HepG2 (cell line): Measurements from ENCODE around the gene PRR35. TPM values are rescaled to one million over a fixed set of nuclear protein-coding genes. Genes with fewer than 3 reads are reported as not detected.

Experiments used
- BCL6 ChIP-seq: IDR thresholded peaks from 2 replicates; pipeline ENCODE4 v1.6.1; 2016; ENCODE audit warnings: missing genetic modification reagents, missing compliant biosample characterization
- GABPB1 ChIP-seq: IDR thresholded peaks from 2 replicates; pipeline ENCODE4 v1.6.1; 2016; ENCODE audit warnings: mild to moderate bottlenecking, missing genetic modification reagents, moderate library complexity, missing compliant biosample characterization
- KLF9 ChIP-seq: IDR thresholded peaks from 2 replicates; pipeline ENCODE4 v1.6.1; 2016; ENCODE audit warnings: low read depth
- MEIS1 ChIP-seq: sonication (generic); formaldehyde crosslinking; IDR thresholded peaks from 2 replicates; pipeline ENCODE4 v1.9.0; 2021; ENCODE audit warnings: mild to moderate bottlenecking, missing genetic modification reagents, moderate library complexity, borderline replicate concordance
- ZNF138 ChIP-seq: sonication (generic); formaldehyde crosslinking; IDR thresholded peaks from 2 replicates; pipeline ENCODE4 v1.5.0; 2020; ENCODE audit warnings: mild to moderate bottlenecking, low read depth, missing genetic modification reagents
- ZSCAN9 ChIP-seq: IDR thresholded peaks from 2 replicates; pipeline ENCODE4 v1.6.1; 2016; ENCODE audit warnings: borderline replicate concordance
- polyA plus RNA-seq, 8 experiments: library from polyadenylated mRNA; depleted of rRNA in 3 of 8; stranded (reverse) in 7 of 8; unstranded in 1 of 8; fragments of >200 nt; fragmentation: Illumina TruSeq in 4 of 8; extraction: Trizol in 4 of 8; gene quantifications; 2 replicates each; pipeline versions ENCODE4 v1.2.1 to v1.2.3, GENCODE V29; 2011 to 2016; ENCODE audit warnings: low read depth in 4 of 8, missing spikeins in 1 of 8, mixed read lengths in 1 of 8; ENCODE audit not compliant: insufficient read depth in 1 of 8
- total RNA-seq, 5 experiments: library from RNA; depleted of rRNA; stranded (reverse); fragments of >200 nt; fragmentation: Illumina TruSeq; extraction: Trizol; gene quantifications; 2 replicates each; pipeline ENCODE4 v1.2.3, GENCODE V29; 2016; ENCODE audit warnings: low read depth in 1 of 5
- TF ChIP-seq, protein P1 (sequence below): sonication (generic); formaldehyde crosslinking; IDR thresholded peaks from 2 replicates; pipeline ENCODE4 v1.4.0; 2020; ENCODE audit warnings: mild to moderate bottlenecking, missing genetic modification reagents
- TF ChIP-seq, protein P2 (sequence below): sonication (generic); formaldehyde crosslinking; IDR thresholded peaks from 2 replicates; pipeline ENCODE4 v1.4.0; 2020; ENCODE audit warnings: mild to moderate bottlenecking, missing genetic modification reagents
- TF ChIP-seq, protein P3 (sequence below): sonication (generic); formaldehyde crosslinking; IDR thresholded peaks from 2 replicates; pipeline ENCODE4 v1.5.0; 2020; ENCODE audit warnings: mild to moderate bottlenecking, missing genetic modification reagents, borderline replicate concordance

Gene PRR35
- total and polyA plus RNA-seq, 2 of the 13 experiments (the other 11 are each of a cell fraction or from before 2014, with no cell fraction given), result 0.07 to 0.16 TPM

DNA sequence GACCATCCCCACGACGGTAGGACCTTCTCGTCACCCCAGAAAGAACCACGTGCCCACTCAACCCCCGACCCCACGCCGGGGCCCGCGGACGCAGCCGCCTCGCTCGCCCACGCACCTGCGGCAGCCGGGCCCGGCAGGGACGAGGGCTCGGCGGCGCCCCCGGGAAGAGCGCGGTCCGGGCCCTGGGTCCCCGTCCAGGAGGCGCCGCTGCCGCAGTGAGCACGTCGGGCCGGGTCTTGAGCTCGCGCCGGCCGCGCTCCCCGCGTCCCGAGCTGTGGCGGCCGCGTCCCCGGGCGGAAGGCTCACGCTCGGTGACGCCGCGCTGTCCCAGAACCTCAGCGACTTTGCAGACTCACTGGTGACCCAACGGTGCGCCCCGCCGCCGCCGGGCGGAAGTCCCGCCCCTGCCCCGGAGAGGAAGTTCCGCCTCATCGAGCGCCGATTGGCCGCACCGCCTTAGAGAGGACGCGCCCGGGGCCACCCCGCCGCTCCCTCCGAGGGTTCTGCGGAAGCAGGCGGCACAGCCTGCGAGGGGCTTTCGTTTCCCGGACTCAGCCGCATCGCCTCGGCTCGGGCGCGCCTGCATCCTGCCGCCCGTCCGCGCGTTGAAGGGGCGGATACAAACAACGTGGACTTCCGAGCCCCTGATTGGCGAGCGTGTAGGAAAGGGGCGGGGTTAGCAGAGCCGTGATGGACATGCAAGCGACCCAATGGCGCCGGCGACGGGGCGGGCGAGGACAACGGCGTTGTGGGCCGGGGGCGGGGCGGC, 28.9 kb downstream of the PRR35 start (continued):
- TF ChIP-seq, protein P1, sequence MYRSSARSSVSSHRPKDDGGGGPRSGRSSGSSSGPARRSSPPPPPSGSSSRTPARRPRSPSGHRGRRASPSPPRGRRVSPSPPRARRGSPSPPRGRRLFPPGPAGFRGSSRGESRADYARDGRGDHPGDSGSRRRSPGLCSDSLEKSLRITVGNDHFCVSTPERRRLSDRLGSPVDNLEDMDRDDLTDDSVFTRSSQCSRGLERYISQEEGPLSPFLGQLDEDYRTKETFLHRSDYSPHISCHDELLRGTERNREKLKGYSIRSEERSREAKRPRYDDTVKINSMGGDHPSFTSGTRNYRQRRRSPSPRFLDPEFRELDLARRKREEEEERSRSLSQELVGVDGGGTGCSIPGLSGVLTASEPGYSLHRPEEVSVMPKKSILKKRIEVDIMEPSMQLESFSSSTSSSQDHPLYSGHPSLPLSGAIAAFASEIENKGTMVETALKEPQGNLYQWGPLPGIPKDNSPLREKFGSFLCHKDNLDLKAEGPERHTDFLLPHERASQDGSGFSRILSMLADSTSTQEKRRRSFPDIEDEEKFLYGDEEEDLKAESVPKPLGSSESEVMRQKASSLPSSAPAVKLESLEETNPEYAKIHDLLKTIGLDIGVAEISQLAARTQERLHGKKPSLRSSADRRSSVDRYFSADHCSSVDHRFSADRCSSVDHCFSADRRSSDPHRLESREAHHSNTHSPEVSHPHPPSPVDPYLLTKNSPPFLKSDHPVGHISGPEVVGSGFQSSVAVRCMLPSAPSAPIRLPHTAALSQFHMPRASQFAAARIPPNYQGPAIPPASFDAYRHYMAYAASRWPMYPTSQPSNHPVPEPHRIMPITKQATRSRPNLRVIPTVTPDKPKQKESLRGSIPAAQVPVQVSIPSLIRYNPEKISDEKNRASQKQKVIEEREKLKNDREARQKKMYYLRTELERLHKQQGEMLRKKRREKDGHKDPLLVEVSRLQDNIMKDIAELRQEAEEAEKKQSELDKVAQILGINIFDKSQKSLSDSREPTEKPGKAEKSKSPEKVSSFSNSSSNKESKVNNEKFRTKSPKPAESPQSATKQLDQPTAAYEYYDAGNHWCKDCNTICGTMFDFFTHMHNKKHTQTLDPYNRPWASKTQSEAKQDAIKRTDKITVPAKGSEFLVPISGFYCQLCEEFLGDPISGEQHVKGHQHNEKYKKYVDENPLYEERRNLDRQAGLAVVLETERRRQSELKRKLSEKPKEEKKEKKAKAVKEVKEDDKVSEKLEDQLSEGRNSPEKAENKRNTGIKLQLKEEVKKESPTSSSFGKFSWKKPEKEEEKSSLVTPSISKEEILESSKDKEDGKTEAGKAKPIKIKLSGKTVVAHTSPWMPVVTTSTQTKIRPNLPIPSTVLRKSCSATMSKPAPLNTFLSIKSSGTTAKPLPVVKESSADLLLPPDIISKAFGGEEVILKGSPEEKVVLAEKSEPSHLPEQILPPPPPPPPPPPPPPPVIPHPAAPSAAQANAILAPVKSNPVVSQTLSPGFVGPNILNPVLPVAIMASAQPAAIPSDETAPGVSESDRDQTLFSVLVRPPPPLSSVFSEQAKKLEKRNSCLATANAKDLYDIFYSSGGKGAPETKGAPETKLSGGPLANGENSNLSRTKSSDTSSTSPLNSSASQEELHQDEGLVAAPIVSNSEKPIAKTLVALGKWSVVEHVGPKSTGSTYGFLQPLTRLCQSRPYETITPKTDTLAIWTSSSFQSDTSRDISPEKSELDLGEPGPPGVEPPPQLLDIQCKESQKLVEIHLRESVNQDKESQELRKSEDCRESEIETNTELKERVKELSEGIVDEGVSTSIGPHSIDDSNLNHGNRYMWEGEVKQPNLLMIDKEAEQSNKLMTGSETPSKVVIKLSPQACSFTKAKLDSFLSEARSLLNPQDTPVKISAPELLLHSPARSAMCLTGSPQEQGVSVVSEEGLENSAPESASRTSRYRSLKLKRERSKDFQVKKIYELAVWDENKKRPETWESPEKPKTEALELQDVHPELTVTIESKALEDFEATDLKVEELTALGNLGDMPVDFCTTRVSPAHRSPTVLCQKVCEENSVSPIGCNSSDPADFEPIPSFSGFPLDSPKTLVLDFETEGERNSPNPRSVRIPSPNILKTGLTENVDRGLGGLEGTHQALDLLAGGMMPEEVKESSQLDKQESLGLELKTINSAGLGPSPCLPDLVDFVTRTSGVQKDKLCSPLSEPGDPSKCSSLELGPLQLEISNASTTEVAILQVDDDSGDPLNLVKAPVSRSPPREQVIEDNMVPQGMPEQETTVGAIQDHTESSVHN (CRISPR knock-in tag), result no peak
- 0 out of 2 replicates have a peak, but pooled peaks have one; percentile 6 for TF ChIP-seq KLF9 (CRISPR knock-in tag)
- TF ChIP-seq BCL6 (CRISPR knock-in tag), result 0 out of 2 replicates have a peak, but pooled peaks have one; percentile 8
- no peak; the same call in 1 of the 2 replicates for TF ChIP-seq ZSCAN9 (CRISPR knock-in tag)
- no peak; the same call in 1 of the 2 replicates for TF ChIP-seq ZNF138 (CRISPR knock-in tag)
- TF ChIP-seq, protein P2, sequence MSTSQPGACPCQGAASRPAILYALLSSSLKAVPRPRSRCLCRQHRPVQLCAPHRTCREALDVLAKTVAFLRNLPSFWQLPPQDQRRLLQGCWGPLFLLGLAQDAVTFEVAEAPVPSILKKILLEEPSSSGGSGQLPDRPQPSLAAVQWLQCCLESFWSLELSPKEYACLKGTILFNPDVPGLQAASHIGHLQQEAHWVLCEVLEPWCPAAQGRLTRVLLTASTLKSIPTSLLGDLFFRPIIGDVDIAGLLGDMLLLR, result peak; percentile 63; the same call in 1 of the 2 replicates
- TF ChIP-seq, protein P3, sequence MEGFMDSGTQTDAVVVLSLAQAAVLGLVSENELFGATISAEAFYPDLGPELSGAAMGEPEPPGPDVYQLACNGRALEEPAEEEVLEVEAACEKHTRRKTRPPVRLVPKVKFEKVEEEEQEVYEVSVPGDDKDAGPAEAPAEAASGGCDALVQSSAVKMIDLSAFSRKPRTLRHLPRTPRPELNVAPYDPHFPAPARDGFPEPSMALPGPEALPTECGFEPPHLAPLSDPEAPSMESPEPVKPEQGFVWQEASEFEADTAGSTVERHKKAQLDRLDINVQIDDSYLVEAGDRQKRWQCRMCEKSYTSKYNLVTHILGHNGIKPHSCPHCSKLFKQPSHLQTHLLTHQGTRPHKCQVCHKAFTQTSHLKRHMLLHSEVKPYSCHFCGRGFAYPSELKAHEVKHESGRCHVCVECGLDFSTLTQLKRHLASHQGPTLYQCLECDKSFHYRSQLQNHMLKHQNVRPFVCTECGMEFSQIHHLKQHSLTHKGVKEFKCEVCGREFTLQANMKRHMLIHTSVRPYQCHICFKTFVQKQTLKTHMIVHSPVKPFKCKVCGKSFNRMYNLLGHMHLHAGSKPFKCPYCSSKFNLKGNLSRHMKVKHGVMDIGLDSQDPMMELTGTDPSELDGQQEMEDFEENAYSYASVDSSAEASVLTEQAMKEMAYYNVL (CRISPR knock-in tag), result peak; percentile 86; the same call in 1 of the 2 replicates
- 0 out of 2 replicates have a peak, but pooled peaks have one; percentile 72 for TF ChIP-seq MEIS1 (CRISPR knock-in tag)
- TF ChIP-seq GABPB1, result peak; percentile 91
